AG04450 (cell line): Measurements from ENCODE around the gene ECEL1. TPM values are rescaled to one million over a fixed set of nuclear protein-coding genes. Genes with fewer than 3 reads are reported as not detected.

Source experiments
- CTCF ChIA-PET: fragments of 300-600, 350-600 bp; formaldehyde crosslinking; extraction: SDS; loops from one replicate; lab custom pipeline; 2022; ENCODE audit warnings: antibody characterized with exemption, inconsistent platforms; lab: Charles Lee
- POLR2A ChIA-PET: fragments of 350-600 bp; formaldehyde crosslinking; extraction: SDS; loops from one replicate; lab custom pipeline; 2021; ENCODE audit warnings: antibody characterized with exemption, inconsistent platforms; lab: Yijun Ruan, JAX
- DNase-seq: peaks from one replicate; pipeline ENCODE4 v3.0.0-alpha.2; 2011; ENCODE audit warnings: low read depth, low spot score
- H3K27ac ChIP-seq: one replicate; pipeline ENCODE4 v1.5.1; 2012; ENCODE audit warnings: low read depth, low read length, control low read depth
- H3K27me3 ChIP-seq: one replicate; pipeline ENCODE4 v1.6.0; 2012; ENCODE audit warnings: low read length; ENCODE audit not compliant: control insufficient read depth, insufficient read depth
- H3K4me3 ChIP-seq: 2 replicates; pipeline ENCODE4 v1.5.1; 2011; ENCODE audit warnings: mild to moderate bottlenecking, low read depth, low read length, control low read depth
- H3K9me3 ChIP-seq: 2 replicates; pipeline ENCODE4 v1.5.1; 2012; ENCODE audit warnings: low read length; ENCODE audit not compliant: control insufficient read depth, insufficient read depth
- CTCF ChIP-seq: IDR thresholded peaks from 2 replicates; pipeline ENCODE4 v1.5.1; 2011; ENCODE audit warnings: low read depth, low read length, control low read depth, inconsistent platforms
- polyA plus RNA-seq: library from polyadenylated mRNA; depleted of rRNA; stranded (reverse); fragments of >200 nt; gene quantifications from 2 replicates; pipeline ENCODE4 v1.2.3, GENCODE V29; 2011

The ECEL1 gene
- polyA plus RNA-seq, 1 experiment: not detected

DNA sequence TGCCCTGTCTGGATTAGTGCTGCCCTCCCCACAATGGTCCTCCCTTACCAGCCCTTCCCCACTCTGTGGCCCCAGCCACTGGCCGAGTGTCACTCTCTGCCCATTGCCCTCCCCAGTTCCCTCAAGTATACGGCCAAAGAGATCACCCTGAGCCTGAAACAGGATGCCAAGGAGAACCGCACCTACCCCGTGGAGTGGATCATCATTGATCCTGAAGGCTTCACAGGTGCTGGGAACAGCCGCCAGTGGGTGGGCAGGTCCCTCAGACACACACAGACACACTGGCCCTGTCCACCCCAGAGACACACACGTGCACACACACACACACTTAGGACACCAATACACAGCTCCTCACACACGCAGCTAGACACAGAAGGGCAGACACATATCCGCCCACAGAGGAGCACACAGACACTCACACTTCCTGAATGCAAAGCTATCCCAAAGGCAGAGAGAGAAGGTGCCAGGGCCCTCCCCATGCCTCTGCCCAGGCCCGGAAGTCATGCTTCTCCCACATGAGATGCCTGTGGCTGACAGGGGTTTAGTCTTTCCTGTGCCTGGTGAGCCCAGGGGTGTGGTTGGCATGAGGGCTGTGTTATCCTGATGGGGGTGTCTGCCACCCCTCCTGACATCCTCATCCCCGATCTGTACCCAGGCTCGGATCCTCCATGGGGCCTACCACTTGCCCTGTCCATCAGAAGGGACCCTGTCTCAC, 41.3 kb upstream of the ECEL1 start:
- TF ChIP-seq CTCF: no peak
- Histone ChIP-seq H3K27ac (no peak overlapping the region), H3K27me3 (peaks cover 20% of the 10 kb centered on the region), H3K4me3 (no peak overlapping the region), H3K9me3 (no peaks in the 10 kb centered on the region)
- CTCF ChIA-PET: no interaction called here
- DNase-seq: no peak
- POLR2A ChIA-PET: no interaction called here

- DNase-seq: no peak
- POLR2A ChIA-PET: no interaction called here
- no peaks in the 10 kb centered on the region for H3K9me3 ChIP-seq
- H3K4me3 ChIP-seq: no peak overlapping the region
- peaks cover 26% of the 10 kb centered on the region for H3K27me3 ChIP-seq
- H3K27ac ChIP-seq: no peak overlapping the region
- CTCF ChIA-PET: no interaction called here
- TF ChIP-seq CTCF: no peak
Measured at GRCh38 chr2:232527905-232528470, 40.4 kb upstream of the ECEL1 start.

- CTCF ChIA-PET: interaction anchor here (0.6 kb wide), 1 partner anchor 65 kb away, joined by 4 read pairs; no protein-coding TSS in a partner anchor
Measured at GRCh38 chr2:232526372-232526941, 38.8 kb upstream of the ECEL1 start.

DNA sequence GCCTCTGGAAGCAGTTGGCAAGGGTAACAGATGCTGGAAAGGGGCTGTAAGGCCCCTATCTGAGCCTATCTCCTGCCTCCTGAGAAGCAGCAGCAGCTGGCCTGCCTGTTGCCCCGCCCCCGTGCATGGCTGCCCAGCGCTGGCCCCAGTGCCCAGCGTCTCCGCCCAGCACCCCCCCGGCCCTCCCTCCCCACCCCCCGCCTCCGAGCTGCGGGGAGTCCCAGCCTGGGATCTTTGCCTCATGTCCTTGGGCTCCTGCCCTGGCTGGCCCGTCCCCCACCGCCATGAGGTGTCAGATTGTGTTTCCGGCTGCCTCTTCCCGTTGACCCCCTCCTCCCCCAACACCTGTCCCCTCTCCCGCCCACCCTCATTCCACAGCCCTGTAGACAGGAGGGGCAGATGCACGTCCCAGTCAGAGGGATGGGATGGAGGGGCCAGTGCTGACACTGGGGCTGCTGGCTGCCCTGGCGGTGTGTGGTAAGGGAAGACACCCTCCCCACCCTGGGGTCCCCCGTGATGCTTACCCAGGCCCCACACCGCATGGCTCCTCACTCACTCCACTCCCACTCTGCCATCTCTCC, 38.2 kb upstream of the ECEL1 start, which contains the start of gene CHRND:
CHRND (plus strand) TSS at position 370 of the 581 bp plus-strand sequence; CDS start at position 426, 56 bp downstream.
- H3K4me3 ChIP-seq: no peak within 1 kb of the TSS
- POLR2A ChIA-PET: no interaction called here
- no peak within 1 kb of the TSS for H3K27ac ChIP-seq
- CTCF ChIA-PET: interaction anchor here (0.6 kb wide), 1 partner anchor 64 kb away, joined by 4 read pairs; no protein-coding TSS in a partner anchor
- no peaks in the 10 kb centered on the region for H3K9me3 ChIP-seq
- peaks cover 40% of the 10 kb centered on the region for H3K27me3 ChIP-seq
- no peak for TF ChIP-seq CTCF
- DNase-seq: no peak

More at GRCh38 chr2:232526372-232526941, 38.8 kb upstream of the ECEL1 start:
- no peak for DNase-seq
- POLR2A ChIA-PET: no interaction called here
- H3K9me3 ChIP-seq: no peaks in the 10 kb centered on the region
- no peak for TF ChIP-seq CTCF
- H3K4me3 ChIP-seq: no peak overlapping the region
- H3K27ac ChIP-seq: no peak overlapping the region
- H3K27me3 ChIP-seq: peaks cover 36% of the 10 kb centered on the region

- ChIA-PET POLR2A (no interaction called here), CTCF (no interaction called here)
- Histone ChIP-seq H3K27me3 (peaks cover 45% of the 10 kb centered on the region), H3K4me3 (no peak overlapping the region), H3K27ac (no peak overlapping the region), H3K9me3 (no peaks in the 10 kb centered on the region)
- no peak for DNase-seq
- TF ChIP-seq CTCF: no peak
Measured at GRCh38 chr2:232525199-232525598, 37.6 kb upstream of the ECEL1 start.
